ENCODE measurements around the gene CDK19. TPM values are rescaled to one million over a fixed set of nuclear protein-coding genes. Genes with fewer than 3 reads are reported as not detected.
A peak's percentile ranks its signal among the peaks of the same experiment; 100 is the strongest.
"Not testable (repeated sequence)": the region's sequence is repeated elsewhere in the genome, so short reads cannot be mapped to it uniquely, and the experiment has no call there.

Gene CDK19
- total RNA-seq, 1 donor from 2014 or later = 41.6 TPM

DNA sequence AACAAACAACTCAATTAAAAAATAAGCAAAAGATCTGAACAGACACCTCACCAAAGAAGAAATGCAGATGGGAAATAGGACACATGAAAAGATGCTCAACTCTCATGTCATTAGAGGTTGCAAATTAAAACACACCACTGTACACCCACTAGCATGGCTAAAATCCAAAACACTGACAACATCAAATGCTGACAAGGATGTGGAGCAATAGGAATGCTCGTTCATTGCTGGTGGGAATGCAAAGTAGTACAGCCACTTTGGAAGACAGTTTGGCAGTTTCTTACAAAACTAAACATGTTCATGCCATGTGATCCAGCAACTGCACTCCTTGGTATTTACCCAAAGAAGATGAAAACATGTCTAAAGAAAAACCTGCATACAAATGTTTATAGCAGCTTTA lies 47.2 kb downstream of the CDK19 start:
- H3K27ac Mint-ChIP-seq = no peak overlapping the region
- H3K9me3 Mint-ChIP-seq = peaks cover 28% of the 10 kb centered on the region
- H3K4me1 Mint-ChIP-seq = no peaks in the 10 kb centered on the region
- no peak for DNase-seq (ENCODE audit: low spot score in 2 of 2, unreplicated experiment in 2 of 2)
- TF ChIP-seq, protein P1, sequence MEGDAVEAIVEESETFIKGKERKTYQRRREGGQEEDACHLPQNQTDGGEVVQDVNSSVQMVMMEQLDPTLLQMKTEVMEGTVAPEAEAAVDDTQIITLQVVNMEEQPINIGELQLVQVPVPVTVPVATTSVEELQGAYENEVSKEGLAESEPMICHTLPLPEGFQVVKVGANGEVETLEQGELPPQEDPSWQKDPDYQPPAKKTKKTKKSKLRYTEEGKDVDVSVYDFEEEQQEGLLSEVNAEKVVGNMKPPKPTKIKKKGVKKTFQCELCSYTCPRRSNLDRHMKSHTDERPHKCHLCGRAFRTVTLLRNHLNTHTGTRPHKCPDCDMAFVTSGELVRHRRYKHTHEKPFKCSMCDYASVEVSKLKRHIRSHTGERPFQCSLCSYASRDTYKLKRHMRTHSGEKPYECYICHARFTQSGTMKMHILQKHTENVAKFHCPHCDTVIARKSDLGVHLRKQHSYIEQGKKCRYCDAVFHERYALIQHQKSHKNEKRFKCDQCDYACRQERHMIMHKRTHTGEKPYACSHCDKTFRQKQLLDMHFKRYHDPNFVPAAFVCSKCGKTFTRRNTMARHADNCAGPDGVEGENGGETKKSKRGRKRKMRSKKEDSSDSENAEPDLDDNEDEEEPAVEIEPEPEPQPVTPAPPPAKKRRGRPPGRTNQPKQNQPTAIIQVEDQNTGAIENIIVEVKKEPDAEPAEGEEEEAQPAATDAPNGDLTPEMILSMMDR (IDR thresholded peaks at IDR 0.05; ENCODE audit: unreplicated experiment) = no peak
- no peaks in the 10 kb centered on the region for H3K27me3 Mint-ChIP-seq (ENCODE audit: low read depth)
- no peak overlapping the region for H3K4me3 Mint-ChIP-seq
- peaks cover 59% of the 10 kb centered on the region for H3K36me3 Mint-ChIP-seq

DNA sequence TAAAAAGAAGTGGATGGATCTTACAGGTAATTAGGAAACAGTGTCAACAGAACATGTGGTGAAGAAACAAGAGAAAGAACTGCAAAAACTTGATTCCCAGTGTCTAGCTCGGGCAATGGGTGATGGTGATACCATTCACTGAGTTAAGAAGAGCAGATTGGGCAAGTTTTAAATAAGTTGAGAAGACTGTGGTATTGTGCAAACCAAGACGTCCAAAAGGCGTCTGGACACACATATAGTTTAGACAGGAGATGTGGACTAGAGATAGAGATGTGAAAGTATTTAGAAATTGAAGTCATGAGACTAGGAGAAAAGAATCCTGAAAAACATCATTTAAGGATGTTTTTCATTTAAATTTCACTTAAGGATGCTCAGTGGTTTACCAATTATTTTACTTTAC lies 53.9 kb downstream of the CDK19 start:
- Mint-ChIP-seq H3K27me3 (ENCODE audit: low read depth) (no peaks in the 10 kb centered on the region), H3K36me3 (peaks cover 18% of the 10 kb centered on the region), H3K4me1 (peaks cover 12% of the 10 kb centered on the region), H3K9me3 (peaks cover 10% of the 10 kb centered on the region), H3K27ac (no peak overlapping the region), H3K4me3 (no peak overlapping the region)
- TF ChIP-seq, protein P1 (IDR thresholded peaks at IDR 0.05; ENCODE audit: unreplicated experiment) = no peak
- no peak for DNase-seq (ENCODE audit: low spot score in 2 of 2, unreplicated experiment in 2 of 2)

DNA sequence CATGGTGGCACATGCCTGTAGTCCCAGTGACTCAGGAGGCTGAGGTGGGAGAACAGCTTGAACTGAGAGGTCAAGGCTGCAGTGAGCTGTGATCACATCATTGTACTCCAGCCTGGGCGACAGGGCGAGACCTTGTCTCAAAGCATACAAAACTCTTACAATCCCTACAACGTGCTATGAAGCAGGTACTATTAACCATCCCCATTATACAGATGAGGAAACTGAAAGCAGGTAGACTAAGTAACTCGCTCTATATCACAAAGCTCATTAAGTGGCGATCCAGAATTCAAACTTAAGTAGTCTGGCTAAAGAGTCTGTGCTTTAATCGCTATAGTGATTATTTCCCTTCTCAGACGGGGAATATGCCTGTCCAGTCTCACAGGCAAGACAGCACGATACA lies 54.7 kb downstream of the CDK19 start:
- Mint-ChIP-seq H3K9me3 (peaks cover 6% of the 10 kb centered on the region), H3K27ac (no peak overlapping the region), H3K4me3 (no peak overlapping the region), H3K27me3 (ENCODE audit: low read depth) (no peaks in the 10 kb centered on the region), H3K36me3 (peaks cover 12% of the 10 kb centered on the region), H3K4me1 (peaks cover 14% of the 10 kb centered on the region)
- TF ChIP-seq, protein P1 (IDR thresholded peaks at IDR 0.05; ENCODE audit: unreplicated experiment) = no peak
- DNase-seq (ENCODE audit: low spot score in 2 of 2, unreplicated experiment in 2 of 2) = no peak

DNA sequence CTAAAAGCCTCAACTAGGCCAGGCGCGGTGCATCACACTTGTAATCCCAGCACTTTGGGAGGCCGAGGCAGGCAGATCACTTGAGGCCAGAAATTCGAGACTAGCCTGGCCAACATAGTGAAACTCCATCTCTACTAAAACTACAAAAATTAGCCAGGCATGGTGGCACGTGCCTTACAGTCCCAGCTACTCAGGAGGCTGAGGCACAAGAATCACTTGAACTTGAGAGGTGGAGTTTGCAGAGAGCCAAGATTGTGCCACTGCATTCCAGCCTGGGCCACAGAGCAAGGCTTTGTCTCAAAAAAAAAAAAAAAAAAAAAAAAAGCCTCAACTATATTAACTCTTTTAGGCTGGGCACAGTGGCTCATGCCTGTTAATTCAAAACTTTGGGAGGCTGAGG lies 55.2 kb downstream of the CDK19 start:
- not testable (repeated sequence) for DNase-seq (ENCODE audit: low spot score in 2 of 2, unreplicated experiment in 2 of 2); H3K27ac Mint-ChIP-seq; H3K9me3 Mint-ChIP-seq; H3K27me3 Mint-ChIP-seq (ENCODE audit: low read depth); H3K4me3 Mint-ChIP-seq
- Mint-ChIP-seq H3K36me3 (peaks cover 11% of the 10 kb centered on the region), H3K4me1 (peaks cover 18% of the 10 kb centered on the region)

DNA sequence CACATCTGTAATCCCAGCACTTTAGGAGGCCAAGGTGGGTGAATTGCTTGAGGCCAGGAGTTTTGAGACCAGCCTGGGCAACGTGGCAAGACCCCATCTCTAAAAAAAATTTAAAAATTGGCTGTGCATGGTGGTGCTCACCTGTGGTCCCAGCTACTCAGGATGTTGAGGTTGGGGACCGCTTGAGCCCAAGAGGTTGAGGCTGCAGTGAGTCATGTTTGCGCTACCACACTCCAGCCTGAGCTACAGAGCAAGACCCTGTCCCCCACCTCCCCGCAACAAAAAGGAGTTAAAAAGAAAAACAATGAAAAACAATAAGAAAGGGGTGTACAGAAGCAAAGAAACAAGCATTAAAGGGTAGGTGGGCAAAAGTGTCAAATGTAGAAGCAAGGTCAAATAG lies 57.3 kb downstream of the CDK19 start:
- H3K4me1 Mint-ChIP-seq = peaks cover 18% of the 10 kb centered on the region
- no peak for DNase-seq (ENCODE audit: low spot score in 2 of 2, unreplicated experiment in 2 of 2)
- H3K27ac Mint-ChIP-seq = no peak overlapping the region
- no peaks in the 10 kb centered on the region for H3K36me3 Mint-ChIP-seq
- no peak overlapping the region for H3K4me3 Mint-ChIP-seq
- TF ChIP-seq, protein P1 (IDR thresholded peaks at IDR 0.05; ENCODE audit: unreplicated experiment) = no peak
- no peaks in the 10 kb centered on the region for H3K9me3 Mint-ChIP-seq
- no peaks in the 10 kb centered on the region for H3K27me3 Mint-ChIP-seq (ENCODE audit: low read depth)

DNA sequence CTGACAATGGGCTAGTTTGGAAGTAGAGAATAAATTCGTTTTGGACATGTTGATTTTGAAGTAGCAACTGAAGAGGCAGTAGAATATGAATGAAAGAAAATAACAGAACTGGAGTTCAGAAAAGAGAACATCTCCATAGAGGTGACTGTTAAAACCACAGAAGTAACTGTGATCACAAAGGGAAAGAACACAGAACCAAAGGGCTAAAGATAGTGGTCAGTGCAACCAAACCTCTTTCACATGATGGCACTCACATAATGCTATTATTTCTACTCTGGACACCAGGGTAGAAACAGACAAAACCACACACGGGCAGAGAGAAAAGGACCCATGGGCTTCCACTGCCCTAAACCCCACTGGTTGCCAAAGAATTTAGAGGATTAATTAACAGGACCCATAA lies 58.5 kb downstream of the CDK19 start:
- Mint-ChIP-seq H3K27ac (peak overlapping the region; percentile 0), H3K4me1 (peaks cover 14% of the 10 kb centered on the region), H3K36me3 (no peaks in the 10 kb centered on the region), H3K27me3 (ENCODE audit: low read depth) (no peaks in the 10 kb centered on the region), H3K4me3 (no peak overlapping the region), H3K9me3 (no peaks in the 10 kb centered on the region)
- DNase-seq (ENCODE audit: low spot score in 2 of 2, unreplicated experiment in 2 of 2) = no peak
- TF ChIP-seq, protein P1 (IDR thresholded peaks at IDR 0.05; ENCODE audit: unreplicated experiment) = no peak

All from mesothelial cell of epicardium (in vitro differentiated cells).